Thyroid gland (tissue), 4 donors: Measurements from ENCODE around the gene WNT9A. TPM values are rescaled to one million over a fixed set of nuclear protein-coding genes. Genes with fewer than 3 reads are reported as not detected.

Source experiments
- DNase-seq, 2 donors: peaks; one replicate each; pipeline ENCODE4 v3.0.0-alpha.2; 2019
- H3K27ac ChIP-seq, 3 donors: fragments of 200-600 bp; sonication (generic); 1 replicate in 2 of 3; 2 replicates in 1 of 3; pipeline ENCODE4 v1.5.1; 2016 to 2019; ENCODE audit warnings: mild to moderate bottlenecking in 1 of 3, moderate library complexity in 1 of 3
- H3K27me3 ChIP-seq: fragments of 200-600 bp; sonication (generic); one replicate; pipeline ENCODE4 v1.5.1; 2019
- H3K36me3 ChIP-seq, 2 donors: fragments of 200-600 bp; sonication (generic); one replicate each; pipeline ENCODE4 v1.5.1; 2016 to 2019
- H3K4me1 ChIP-seq, 2 donors: fragments of 200-600 bp; sonication (generic); one replicate each; pipeline ENCODE4 v1.5.1; 2017 to 2019
- H3K4me3 ChIP-seq, 3 donors: fragments of 200-600 bp; sonication (generic); replicated peaks in 1 of 3; 1 replicate in 2 of 3; 2 replicates in 1 of 3; pipeline ENCODE4 v1.5.1; 2016; ENCODE audit warnings: mild to moderate bottlenecking in 1 of 3
- H3K9me3 ChIP-seq: fragments of 200-600 bp; sonication (generic); one replicate; pipeline ENCODE4 v1.5.1; 2017
- POLR2A ChIP-seq, 2 donors: fragments of 450-650 bp; IDR thresholded peaks; one replicate each; pipeline ENCODE4 v1.6.1; 2017; ENCODE audit warnings: antibody characterized with exemption in 2 of 2, mild to moderate bottlenecking in 2 of 2, moderate library complexity in 1 of 2
- WGBS, 2 donors: methylation state at CpG; one replicate each; pipeline ENCODE4 v1.1.5; 2017; 5-methylcytosine and 5-hydroxymethylcytosine counted together
- intact Hi-C: fragments of 100-400 bp; cut with DNase I; formaldehyde crosslinking; loops from one replicate; pipeline ENCODE4 v1.15.1; 2023
- total RNA-seq, 4 donors: library from RNA; depleted of rRNA; stranded (reverse); fragments of >200 nt; gene quantifications; one replicate each; pipeline ENCODE4 v1.2.3, GENCODE V29; 2016
- TF ChIP-seq, protein P1 (sequence below), 6 experiments: fragments of 200-600 bp in 3 of 6; fragments of 450-650 bp in 3 of 6; sonication (generic) in 3 of 6; IDR thresholded peaks; one replicate each; pipeline ENCODE4 v1.5.1; 2016 to 2019; ENCODE audit warnings: antibody characterized with exemption in 6 of 6, mild to moderate bottlenecking in 2 of 6, inconsistent platforms in 1 of 6, moderate library complexity in 1 of 6

The WNT9A gene
- total RNA-seq, 4 donors from 2014 or later, result 2.5 to 4.3 (median 3.4) TPM

DNA sequence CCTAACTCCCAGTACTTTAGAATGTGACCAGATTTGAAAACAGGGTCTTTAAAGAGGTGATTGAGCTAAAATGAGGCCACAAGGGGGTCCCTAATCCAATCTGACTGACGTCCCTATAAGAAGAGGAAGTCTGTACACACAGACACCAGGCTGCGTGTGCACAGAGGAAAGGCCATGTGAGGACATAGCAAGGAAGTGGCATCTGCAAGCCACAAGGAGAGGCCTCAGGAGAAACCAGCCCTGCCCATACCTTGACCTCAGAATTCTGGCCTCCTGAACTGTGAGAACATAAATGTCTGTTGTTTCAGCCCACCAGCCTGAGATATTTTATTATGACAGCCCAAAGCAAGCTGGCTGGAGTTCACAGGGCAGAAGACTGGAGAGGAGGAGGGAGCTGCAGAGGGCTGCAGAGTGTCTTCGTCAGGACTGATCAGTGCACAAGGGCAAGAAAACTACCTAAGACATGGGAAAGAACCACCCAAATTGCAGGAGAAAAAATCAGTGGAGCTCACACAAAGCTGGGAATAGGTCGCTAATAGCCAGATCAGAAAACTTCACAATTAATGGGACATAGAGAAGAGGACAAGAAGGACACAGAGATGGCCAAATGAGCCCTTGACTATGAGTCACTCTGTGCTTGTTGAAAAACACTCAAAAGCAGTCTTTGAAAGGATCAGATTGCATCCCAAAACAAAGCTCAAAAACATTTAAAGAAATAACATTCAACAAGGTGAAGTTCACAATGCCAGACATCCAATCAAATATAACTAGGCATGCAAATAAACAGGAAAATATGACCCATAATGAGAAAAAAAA is 14.1 kb upstream of the WNT9A start:
- Histone ChIP-seq H3K4me3 (no peak overlapping the region), H3K27me3 (no peaks in the 10 kb centered on the region), H3K9me3 (no peaks in the 10 kb centered on the region), H3K36me3 (no peaks in the 10 kb centered on the region), H3K4me1 (no peaks in the 10 kb centered on the region), H3K27ac (no peak overlapping the region)
- TF ChIP-seq, protein P1, sequence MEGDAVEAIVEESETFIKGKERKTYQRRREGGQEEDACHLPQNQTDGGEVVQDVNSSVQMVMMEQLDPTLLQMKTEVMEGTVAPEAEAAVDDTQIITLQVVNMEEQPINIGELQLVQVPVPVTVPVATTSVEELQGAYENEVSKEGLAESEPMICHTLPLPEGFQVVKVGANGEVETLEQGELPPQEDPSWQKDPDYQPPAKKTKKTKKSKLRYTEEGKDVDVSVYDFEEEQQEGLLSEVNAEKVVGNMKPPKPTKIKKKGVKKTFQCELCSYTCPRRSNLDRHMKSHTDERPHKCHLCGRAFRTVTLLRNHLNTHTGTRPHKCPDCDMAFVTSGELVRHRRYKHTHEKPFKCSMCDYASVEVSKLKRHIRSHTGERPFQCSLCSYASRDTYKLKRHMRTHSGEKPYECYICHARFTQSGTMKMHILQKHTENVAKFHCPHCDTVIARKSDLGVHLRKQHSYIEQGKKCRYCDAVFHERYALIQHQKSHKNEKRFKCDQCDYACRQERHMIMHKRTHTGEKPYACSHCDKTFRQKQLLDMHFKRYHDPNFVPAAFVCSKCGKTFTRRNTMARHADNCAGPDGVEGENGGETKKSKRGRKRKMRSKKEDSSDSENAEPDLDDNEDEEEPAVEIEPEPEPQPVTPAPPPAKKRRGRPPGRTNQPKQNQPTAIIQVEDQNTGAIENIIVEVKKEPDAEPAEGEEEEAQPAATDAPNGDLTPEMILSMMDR (IDR thresholded peaks at IDR 0.05), result no peak
- intact Hi-C loops, result no loop called here
- DNase-seq, result no peak
- WGBS, 2 donors, result 55 to 60% methylated on average over 4 of the region's 4 CpGs

DNA sequence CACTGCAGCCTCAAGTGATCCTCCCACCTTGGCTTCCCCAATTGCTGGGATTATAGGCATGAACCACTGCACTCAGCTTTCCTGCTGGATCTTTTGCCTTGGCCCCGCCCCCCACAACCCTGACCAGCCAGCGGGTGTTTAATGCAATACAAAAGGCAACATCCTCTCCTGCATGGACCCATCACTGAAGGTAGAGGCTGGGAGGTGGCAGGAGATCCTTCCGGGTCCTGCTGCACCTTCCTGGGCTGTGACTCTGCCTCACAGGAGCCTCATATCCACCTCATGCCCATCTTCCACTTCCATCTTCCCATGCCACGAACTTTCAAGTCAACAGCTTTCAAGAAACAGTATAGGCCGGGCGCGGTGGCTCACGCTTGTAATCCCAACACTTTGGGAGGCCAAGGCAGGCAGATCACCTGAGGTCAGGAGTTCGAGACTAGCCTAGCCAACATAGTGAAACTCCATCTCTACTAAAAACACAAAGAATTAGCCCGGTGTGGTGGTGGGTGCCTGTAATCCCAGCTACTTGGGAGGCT is 11.7 kb upstream of the WNT9A start:
- Histone ChIP-seq H3K36me3 (no peaks in the 10 kb centered on the region), H3K27ac (no peak overlapping the region), H3K4me3 (no peak overlapping the region), H3K9me3 (no peaks in the 10 kb centered on the region), H3K4me1 (no peaks in the 10 kb centered on the region), H3K27me3 (peaks cover 4% of the 10 kb centered on the region)
- TF ChIP-seq POLR2A (IDR thresholded peaks at IDR 0.05), result no peak
- TF ChIP-seq, protein P1 (IDR thresholded peaks at IDR 0.05), result no peak
- DNase-seq, result no peak
- intact Hi-C loops, result no loop called here
- 91 to 92% methylated on average over 10 of the region's 10 CpGs for WGBS, 2 donors

DNA sequence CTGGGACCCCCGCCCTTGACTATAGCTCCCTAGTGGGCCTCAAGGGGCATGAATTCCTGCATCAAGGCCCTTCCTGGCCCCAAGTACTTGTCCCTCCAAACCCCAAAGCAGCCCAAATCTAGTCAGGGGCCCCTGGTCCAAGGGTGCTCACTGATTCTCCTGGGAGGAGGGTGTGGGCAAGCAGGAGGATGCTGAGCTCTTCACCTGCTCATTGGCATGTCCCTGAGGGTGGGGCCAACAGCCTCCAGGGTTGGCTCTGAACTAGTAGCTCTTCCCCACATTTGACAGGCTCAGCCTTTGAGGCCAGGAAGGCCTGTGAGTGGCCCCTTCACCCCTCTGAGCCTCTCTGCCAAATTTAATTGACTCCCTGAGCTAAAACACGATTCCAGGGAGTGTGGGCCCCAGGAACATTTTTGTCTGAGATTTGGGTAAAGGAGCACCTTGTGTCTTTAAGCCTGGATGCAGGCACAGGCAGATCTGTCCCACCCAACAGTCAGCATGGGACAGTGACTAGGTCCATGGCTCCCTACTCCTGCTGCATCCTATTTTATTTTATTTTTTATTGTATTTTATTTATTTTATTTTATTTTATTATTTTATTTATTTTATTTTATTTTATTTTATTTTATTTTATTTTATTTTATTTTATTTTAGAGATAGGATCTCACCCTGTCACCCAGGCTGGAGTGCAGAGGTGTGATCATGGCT is 11.0 kb upstream of the WNT9A start:
- H3K9me3 ChIP-seq, result no peaks in the 10 kb centered on the region
- H3K36me3 ChIP-seq, result no peaks in the 10 kb centered on the region
- intact Hi-C loops, result no loop called here
- no peak for DNase-seq
- WGBS, 2 donors, result 76 to 77% methylated on average over 2 of the region's 2 CpGs
- peaks cover 4% of the 10 kb centered on the region for H3K27me3 ChIP-seq
- no peak overlapping the region for H3K27ac ChIP-seq
- TF ChIP-seq, protein P1 (IDR thresholded peaks at IDR 0.05), result no peak
- no peak for TF ChIP-seq POLR2A (IDR thresholded peaks at IDR 0.05)
- no peaks in the 10 kb centered on the region for H3K4me1 ChIP-seq
- H3K4me3 ChIP-seq, result no peak overlapping the region

DNA sequence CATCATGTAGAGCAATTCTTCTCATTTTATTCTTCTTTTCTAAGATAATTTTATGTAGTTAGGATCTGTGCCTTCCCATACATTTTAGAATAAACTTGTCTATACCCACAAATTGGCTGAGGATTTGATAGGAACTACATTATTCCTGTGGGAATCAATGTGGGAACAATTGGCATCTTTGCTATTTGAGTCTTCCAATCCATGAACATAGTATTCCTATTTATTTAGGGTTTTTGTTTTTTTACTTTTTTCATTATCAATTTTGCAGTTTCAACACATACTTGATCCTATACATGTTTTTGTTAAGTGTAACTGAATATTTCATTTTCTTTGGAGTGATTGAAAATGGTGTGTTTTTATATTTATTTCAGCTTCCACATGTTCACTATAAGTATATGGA is 8.1 kb upstream of the WNT9A start:
- Histone ChIP-seq H3K36me3 (no peaks in the 10 kb centered on the region), H3K27me3 (peaks cover 4% of the 10 kb centered on the region), H3K4me1 (no peaks in the 10 kb centered on the region), H3K4me3 (no peak overlapping the region), H3K9me3 (no peaks in the 10 kb centered on the region), H3K27ac (no peak overlapping the region)
- TF ChIP-seq POLR2A (IDR thresholded peaks at IDR 0.05), result no peak
- TF ChIP-seq, protein P1 (IDR thresholded peaks at IDR 0.05), result no peak
- intact Hi-C loops, result no loop called here
- DNase-seq, result no peak
